Motor neuron (in vitro differentiated cells): ENCODE measurements around the gene GPATCH2. TPM values are rescaled to one million over a fixed set of nuclear protein-coding genes. Genes with fewer than 3 reads are reported as not detected.
"Not testable (repeated sequence)": the region's sequence is repeated elsewhere in the genome, so short reads cannot be mapped to it uniquely, and the experiment has no call there.

ENCODE experiments used
- ATAC-seq, 8 experiments: fragments of 200-7000 bp; cut with Tn5 transposase; replicated peaks in 6 of 8; 2 replicates each; pipeline ENCODE4 v1.8.0; 2021; ENCODE audit warnings: mild to moderate bottlenecking in 8 of 8, moderate library complexity in 8 of 8
- H3K27ac ChIP-seq, 2 donors: fragments of 250-450 bp; sonication (Bioruptor Pico); 2 replicates each; pipeline ENCODE4 v1.9.0; 2021; ENCODE audit warnings: antibody characterized with exemption in 2 of 2, mild to moderate bottlenecking in 2 of 2, moderate library complexity in 1 of 2
- H3K4me1 ChIP-seq, 2 donors: fragments of 250-450 bp; sonication (Bioruptor Pico); replicated peaks in 1 of 2; 2 replicates each; pipeline ENCODE4 v1.6.1; 2021; ENCODE audit warnings: antibody characterized with exemption in 2 of 2, mild to moderate bottlenecking in 2 of 2, moderate library complexity in 1 of 2
- H3K4me3 ChIP-seq, 5 donors: fragments of 250-450 bp; sonication (Bioruptor Pico); 2 replicates each; pipeline ENCODE4 v1.9.0; 2021; ENCODE audit warnings: antibody characterized with exemption in 5 of 5, mild to moderate bottlenecking in 5 of 5, moderate library complexity in 4 of 5
- WGBS, 10 experiments: fragments of 450-650 bp; shearing (Covaris generic); methylation state at CpG; one replicate each; pipeline ENCODE4 v1.0.0; 2022; 5-methylcytosine and 5-hydroxymethylcytosine counted together
- in situ Hi-C, 9 experiments: fragments of 400-800 bp; cut with MboI; loops; one replicate each; pipeline ENCODE4 v1.15.0; 2021; ENCODE audit warnings: low sequenced_read_pairs in 9 of 9, low pct_unique_long_range_greater_than_20kb in 2 of 9; ENCODE audit not compliant: unreplicated experiment in 9 of 9
- total RNA-seq, 8 experiments: library from RNA; unstranded; fragments of 300-600 nt; gene quantifications; 2 replicates each; pipeline versions ENCODE4 v1.2.3 to v1.2.4, GENCODE V29; 2022

Gene GPATCH2
- total RNA-seq, 8 experiments from 2014 or later: 19.5 to 33.7 (median 28.4) TPM

DNA sequence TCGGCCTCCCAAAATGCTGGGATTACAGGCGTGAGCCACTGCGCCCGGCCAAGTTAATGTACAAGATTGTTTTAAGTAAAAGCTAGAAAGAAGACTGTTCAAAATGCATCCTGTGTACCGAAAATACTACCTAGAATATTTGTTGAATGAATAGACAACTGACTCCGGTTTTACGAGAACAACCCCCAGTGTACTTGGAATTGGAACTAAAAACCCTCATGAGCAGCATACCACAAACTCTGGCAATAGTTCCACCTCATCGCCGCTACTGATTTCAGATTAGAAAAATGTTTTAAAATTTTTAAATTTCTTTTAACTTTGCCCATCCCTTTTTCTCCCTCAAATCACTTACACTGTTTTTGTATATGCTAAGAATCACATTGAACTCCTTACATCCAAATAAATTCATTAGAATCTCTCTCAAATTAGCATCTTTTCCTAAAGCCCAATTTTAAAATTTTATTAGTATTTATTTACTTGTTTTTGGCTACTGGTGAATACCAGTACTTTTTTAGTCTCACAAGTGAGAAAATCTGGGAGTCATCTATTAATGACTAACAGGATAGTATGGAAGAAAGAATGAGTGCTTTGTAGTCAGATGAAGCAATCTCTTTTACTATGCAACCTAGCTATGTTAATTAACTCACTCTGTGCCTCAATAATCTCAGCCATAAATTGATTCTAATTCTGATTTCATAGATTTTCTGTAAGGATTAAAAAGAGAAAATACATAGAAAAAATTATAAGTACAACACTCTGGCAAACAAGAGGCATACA is 95.1 kb downstream of the GPATCH2 start:
- in situ Hi-C loops: no loop called here
- no peak for ATAC-seq
- no peak overlapping the region for H3K27ac ChIP-seq
- WGBS, 10 experiments: 55 to 97% (median 96%) methylated on average over 3 to 9 of the region's 9 CpGs; no CpG with 5 or more reads in 1 of the 10 experiments
- no peak overlapping the region for H3K4me3 ChIP-seq
- peaks cover 0 to 24% of the 10 kb centered on the region in 2 donors for H3K4me1 ChIP-seq

DNA sequence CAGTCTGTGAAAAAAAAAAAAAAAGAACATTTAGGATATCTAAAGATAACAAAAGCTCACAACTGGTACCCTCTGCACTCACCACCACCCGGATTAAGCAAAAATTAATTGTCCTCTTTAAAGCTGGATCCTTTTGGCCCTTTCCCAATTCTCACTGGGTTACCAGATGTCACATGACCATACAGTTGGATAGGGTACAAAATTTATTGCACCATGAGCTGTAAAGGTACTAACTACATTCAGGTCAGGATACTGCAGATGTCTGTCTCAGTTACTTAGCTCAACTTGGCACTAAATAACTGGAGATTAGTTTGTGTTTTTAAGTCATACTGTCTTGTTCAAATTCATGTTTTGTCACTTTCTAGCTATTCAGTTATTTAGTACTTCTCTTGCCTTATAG is 96.3 kb downstream of the GPATCH2 start:
- ATAC-seq: no peak
- H3K4me1 ChIP-seq: peaks cover 0 to 14% of the 10 kb centered on the region in 2 donors
- WGBS, 10 experiments: 40 to 100% (median 92%) methylated on average over 1 of the region's 1 CpG; no CpG with 5 or more reads in 3 of the 10 experiments
- H3K4me3 ChIP-seq: no peak overlapping the region
- no peak overlapping the region for H3K27ac ChIP-seq
- in situ Hi-C loops: no loop called here

DNA sequence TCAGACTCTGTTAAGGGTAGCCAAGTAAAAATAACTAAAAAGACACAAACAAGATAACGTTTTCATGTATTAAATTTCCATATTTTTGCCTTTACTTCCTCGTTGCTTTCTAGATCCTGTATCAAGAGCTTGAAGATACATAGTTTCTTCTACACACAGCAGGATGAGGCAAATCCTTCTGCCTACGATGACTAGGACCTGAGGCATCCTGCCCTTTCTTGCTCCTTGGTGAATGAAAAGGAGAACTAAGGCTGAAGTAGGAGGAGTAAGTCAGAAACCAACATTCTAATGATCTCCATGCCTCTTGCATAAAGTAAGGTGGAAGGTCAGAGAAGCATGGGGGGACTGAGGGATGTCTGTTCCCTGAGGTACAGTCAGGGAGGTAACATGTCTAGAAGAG is 102.6 kb downstream of the GPATCH2 start:
- in situ Hi-C loops: no loop called here
- ATAC-seq: no peak
- WGBS, 10 experiments: 27 to 100% (median 88%) methylated on average over 2 to 3 of the region's 3 CpGs; no CpG with 5 or more reads in 1 of the 10 experiments

DNA sequence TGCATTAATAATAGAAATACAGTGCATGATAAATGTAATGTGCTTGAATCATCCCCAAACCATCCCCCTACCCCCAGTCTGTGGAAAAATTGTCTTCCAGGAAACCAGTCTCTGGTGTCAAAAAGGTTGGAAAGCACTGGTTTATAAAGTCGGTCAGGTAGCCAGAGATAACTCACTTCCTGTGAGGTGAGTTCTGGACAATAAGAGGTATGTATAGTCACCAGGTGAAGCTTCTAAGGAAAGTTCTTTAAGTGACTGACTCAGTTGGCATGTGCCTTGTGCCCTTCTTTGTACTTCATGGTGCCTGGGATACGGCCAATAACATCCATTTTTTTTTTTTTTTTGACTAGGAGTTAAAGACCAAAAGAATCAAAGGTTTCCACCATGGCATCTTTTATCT is 103.7 kb downstream of the GPATCH2 start:
- H3K4me3 ChIP-seq: no peak overlapping the region
- no peaks in the 10 kb centered on the region for H3K4me1 ChIP-seq
- H3K27ac ChIP-seq: no peak overlapping the region
- in situ Hi-C loops: no loop called here
- 93 to 100% (median 100%) methylated on average over 1 to 2 of the region's 2 CpGs; no CpG with 5 or more reads in 3 of the 10 experiments for WGBS, 10 experiments
- ATAC-seq: no peak

More for the DNA sequence above, 102.6 kb downstream of the GPATCH2 start:
- Histone ChIP-seq H3K4me3 (no peak overlapping the region), H3K4me1 (no peaks in the 10 kb centered on the region), H3K27ac (no peak overlapping the region)

DNA sequence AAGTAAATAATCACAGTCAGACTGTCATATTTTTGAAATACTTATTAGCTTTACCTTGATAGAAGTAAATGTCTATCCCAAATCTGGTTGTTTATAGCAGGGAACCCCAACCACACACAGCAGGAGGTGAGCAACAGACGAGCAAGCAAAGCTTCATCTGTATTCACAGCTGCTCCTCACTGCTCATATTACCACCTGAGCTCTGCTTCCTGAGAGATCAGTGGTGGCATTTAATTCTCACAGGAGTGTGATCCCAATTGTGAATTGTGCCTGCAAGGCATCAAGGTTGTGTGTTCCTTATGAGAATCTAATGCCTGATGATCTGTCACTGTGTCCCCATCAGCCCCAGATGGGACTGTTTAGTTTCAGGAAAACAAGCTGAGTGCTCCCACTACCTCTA is 104.3 kb downstream of the GPATCH2 start:
- ATAC-seq: no peak
- 40 to 100% (median 96%) methylated on average over 1 of the region's 1 CpG; no CpG with 5 or more reads in 4 of the 10 experiments for WGBS, 10 experiments

GRCh38 chr1:217525773-217526490 is 105.0 kb downstream of the GPATCH2 start:
- in situ Hi-C loops: no loop called here
- ATAC-seq: no peak
- WGBS, 10 experiments: 22 to 100% (median 92%) methylated on average over 2 to 3 of the region's 3 CpGs
- Histone ChIP-seq H3K27ac (no peak overlapping the region), H3K4me3 (no peak overlapping the region), H3K4me1 (no peaks in the 10 kb centered on the region)

More for the DNA sequence above, 104.3 kb downstream of the GPATCH2 start:
- no peaks in the 10 kb centered on the region for H3K4me1 ChIP-seq
- H3K27ac ChIP-seq: no peak overlapping the region
- in situ Hi-C loops: no loop called here
- H3K4me3 ChIP-seq: no peak overlapping the region

DNA sequence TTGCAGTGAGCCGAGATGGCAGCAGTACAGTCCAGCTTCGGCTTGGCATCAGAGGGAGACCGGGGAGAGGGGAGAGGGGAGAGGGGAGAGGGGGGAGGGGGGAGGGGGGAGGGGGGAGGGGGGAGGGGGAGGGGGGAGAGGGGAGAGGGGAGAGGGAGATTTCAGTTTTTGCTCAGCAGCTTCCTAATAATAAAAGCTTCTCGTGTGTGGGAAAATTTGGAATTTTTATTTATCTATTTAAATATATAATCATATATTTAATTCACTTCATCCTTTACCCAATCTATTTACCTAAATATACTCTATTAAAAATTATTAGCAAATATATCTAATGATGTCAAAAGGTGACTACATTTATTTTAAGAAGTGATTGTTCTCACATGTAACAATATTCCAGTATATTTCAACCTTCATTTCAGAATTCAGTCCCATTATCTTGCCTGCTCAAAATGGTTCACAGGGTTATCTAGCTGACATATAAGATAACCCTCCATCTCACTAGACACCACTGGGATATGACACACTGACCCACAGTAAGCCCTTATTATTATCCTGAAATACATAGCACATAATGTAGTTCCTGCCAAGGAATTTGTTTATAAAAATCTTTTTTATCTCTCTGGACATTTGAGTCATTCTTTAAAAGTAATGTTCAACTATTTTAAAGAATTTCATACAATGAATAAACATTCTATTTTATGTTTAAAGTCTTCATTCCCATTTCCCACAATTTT is 105.9 kb downstream of the GPATCH2 start:
- Histone ChIP-seq H3K4me3 (no peak overlapping the region), H3K27ac (no peak overlapping the region), H3K4me1 (no peaks in the 10 kb centered on the region)
- in situ Hi-C loops: no loop called here
- WGBS, 10 experiments: 100% methylated on average over 1 of the region's 4 CpGs; no CpG with 5 or more reads in 9 of the 10 experiments
- no peak for ATAC-seq

DNA sequence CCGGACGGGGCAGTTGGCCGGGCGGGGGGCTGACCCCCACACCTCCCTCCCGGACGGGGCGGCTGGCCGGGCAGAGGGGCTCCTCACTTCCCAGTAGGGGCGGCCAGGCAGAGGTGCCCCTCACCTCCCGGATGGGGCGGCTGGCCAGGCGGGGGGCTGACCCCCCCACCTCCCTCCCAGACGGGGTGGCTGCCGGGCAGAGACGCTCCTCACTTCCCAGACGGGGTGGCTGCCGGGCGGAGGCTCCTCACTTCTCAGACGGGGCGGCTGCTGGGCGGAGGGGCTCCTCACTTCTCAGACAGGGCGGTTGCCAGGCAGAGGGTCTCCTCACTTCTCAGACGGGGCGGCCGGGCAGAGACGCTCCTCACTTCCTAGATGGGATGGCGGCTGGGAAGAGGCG is 107.0 kb downstream of the GPATCH2 start:
- in situ Hi-C loops, H3K4me1 ChIP-seq, H3K4me3 ChIP-seq, H3K27ac ChIP-seq, ATAC-seq: not testable (repeated sequence)
- WGBS, 10 experiments: no CpG with 5 or more reads among the region's 28 CpGs

DNA sequence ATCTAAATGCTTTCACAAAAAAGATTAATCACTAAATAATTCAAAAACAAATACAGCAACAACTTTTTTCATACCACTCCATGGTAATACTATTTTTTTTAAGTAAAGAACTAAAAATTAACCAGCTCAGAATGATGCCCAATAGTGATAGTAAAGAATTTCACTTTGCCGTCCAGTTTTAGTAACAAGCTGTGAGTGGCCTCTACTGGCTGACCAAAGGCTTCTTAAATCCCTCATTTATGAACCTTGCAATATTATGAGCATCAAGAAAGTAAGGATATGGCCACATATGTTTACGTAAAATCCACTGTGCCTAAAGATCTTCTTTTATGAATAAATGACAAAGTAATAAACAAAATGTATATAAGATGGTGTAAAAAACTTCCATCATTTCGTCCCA is 108.6 kb downstream of the GPATCH2 start:
- in situ Hi-C loops: no loop called here
- no peak overlapping the region for H3K27ac ChIP-seq
- 80 to 100% (median 95%) methylated on average over 1 to 3 of the region's 3 CpGs for WGBS, 10 experiments
- no peaks in the 10 kb centered on the region for H3K4me1 ChIP-seq
- H3K4me3 ChIP-seq: no peak overlapping the region
- ATAC-seq: no peak

GRCh38 chr1:217521317-217521716 is 109.6 kb downstream of the GPATCH2 start:
- ATAC-seq: no peak
- no peak overlapping the region for H3K4me3 ChIP-seq
- 71 to 100% (median 94%) methylated on average over 2 to 4 of the region's 4 CpGs; no CpG with 5 or more reads in 1 of the 10 experiments for WGBS, 10 experiments
- in situ Hi-C loops: no loop called here
- no peak overlapping the region for H3K27ac ChIP-seq
- H3K4me1 ChIP-seq: peaks cover 0 to 1% of the 10 kb centered on the region in 2 donors

DNA sequence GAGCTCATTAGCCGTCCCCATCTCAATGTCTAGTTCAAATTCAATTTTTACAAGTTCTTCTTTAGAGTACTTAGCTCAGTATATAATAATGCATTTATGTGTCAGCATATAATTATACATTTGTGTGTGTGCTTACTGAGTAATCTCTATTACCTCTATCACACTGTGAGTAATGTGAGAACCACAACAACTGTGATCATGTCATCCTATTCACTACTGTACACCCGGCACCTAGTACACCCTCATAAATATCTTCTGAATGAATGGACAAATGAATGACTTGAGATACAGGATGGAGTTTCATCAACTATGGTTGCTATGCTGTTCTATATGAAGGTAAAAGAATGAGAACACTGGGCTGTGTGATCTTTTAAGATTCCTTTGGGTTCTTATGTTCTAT is 124.0 kb downstream of the GPATCH2 start:
- ATAC-seq: no peak

GRCh38 chr1:217498209-217498608 is 132.7 kb downstream of the GPATCH2 start:
- in situ Hi-C loops: no loop called here
- WGBS, 10 experiments: 73 to 100% (median 93%) methylated on average over 1 to 5 of the region's 5 CpGs
- ATAC-seq: no peak

More for the DNA sequence above, 124.0 kb downstream of the GPATCH2 start:
- WGBS, 10 experiments: 61 to 100% (median 95%) methylated on average over 1 to 2 of the region's 2 CpGs; no CpG with 5 or more reads in 2 of the 10 experiments
- in situ Hi-C loops: no loop called here
- H3K4me3 ChIP-seq: no peak overlapping the region
- no peaks in the 10 kb centered on the region for H3K4me1 ChIP-seq
- H3K27ac ChIP-seq: no peak overlapping the region

DNA sequence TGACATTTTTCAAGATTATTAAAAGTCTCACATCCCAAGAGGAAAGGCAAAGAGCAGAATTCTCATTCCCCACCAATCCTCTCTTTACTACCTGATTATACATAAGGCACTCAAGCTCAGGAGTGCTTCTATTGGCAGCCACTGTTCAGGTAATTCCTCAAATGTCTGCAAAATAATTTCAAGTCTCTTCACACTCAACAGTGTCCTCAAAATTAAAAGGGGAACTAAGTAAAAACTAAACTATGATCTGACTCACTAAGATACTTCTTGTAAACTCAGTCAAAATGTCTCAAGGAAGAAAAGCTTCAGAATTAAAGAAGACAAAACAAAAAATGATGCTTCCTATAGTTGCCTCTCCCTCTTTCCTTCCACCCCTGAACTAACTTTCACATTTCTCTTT is 135.6 kb downstream of the GPATCH2 start:
- Histone ChIP-seq H3K27ac (no peak overlapping the region), H3K4me3 (no peak overlapping the region), H3K4me1 (peaks cover 0 to 5% of the 10 kb centered on the region in 2 donors)
- in situ Hi-C loops: no loop called here
- no peak for ATAC-seq

More at GRCh38 chr1:217498209-217498608, 132.7 kb downstream of the GPATCH2 start:
- no peak overlapping the region for H3K4me3 ChIP-seq
- no peak overlapping the region for H3K27ac ChIP-seq
- peaks cover 0 to 5% of the 10 kb centered on the region in 2 donors for H3K4me1 ChIP-seq
